HEK293 (cell line): ENCODE measurements around the gene PATE3.

ENCODE experiments used
- CTCF ChIA-PET: fragments of 350-600 bp; formaldehyde crosslinking; extraction: SDS; loops from one replicate; lab custom pipeline; 2021; ENCODE audit warnings: antibody characterized with exemption; lab: Yijun Ruan, JAX
- POLR2A ChIA-PET: fragments of 300-600 bp; formaldehyde crosslinking; extraction: SDS; loops from one replicate; lab custom pipeline; 2020; ENCODE audit warnings: antibody characterized with exemption, inconsistent platforms; lab: Yijun Ruan, JAX
- H3K27ac ChIP-seq: fragments of 200-500 bp; sonication (Bioruptor generic); 2 replicates; pipeline ENCODE4 v1.5.1; 2014; ENCODE audit warnings: low read depth, low read length, control low read depth, inconsistent platforms; ENCODE audit errors: extremely low read depth
- H3K36me3 ChIP-seq, 2 experiments: fragments of 200-500 bp in 1 of 2; sonication (Bioruptor generic) in 1 of 2; 1 replicate in 1 of 2; 2 replicates in 1 of 2; pipeline ENCODE4 v1.5.1; 2014 to 2017; ENCODE audit warnings: inconsistent platforms in 2 of 2, low read length in 2 of 2; ENCODE audit not compliant: control insufficient read depth in 2 of 2, insufficient read depth in 1 of 2
- H3K4me1 ChIP-seq: fragments of 200-500 bp; sonication (Bioruptor generic); 2 replicates; pipeline ENCODE4 v1.5.1; 2014; ENCODE audit warnings: mild to moderate bottlenecking, low read length, inconsistent platforms; ENCODE audit not compliant: control insufficient read depth, insufficient read depth
- H3K4me3 ChIP-seq: 2 replicates; pipeline ENCODE4 v1.5.1; 2011; ENCODE audit warnings: low read depth, mild to moderate bottlenecking, control low read depth, low read length, moderate library complexity
- H3K9me3 ChIP-seq: fragments of 200-500 bp; sonication (Bioruptor generic); 2 replicates; pipeline ENCODE4 v1.5.1; 2014; ENCODE audit warnings: low read depth, low read length, inconsistent platforms; ENCODE audit not compliant: control insufficient read depth, insufficient read depth
- BCL11A ChIP-seq: fragments of 450-650 bp; formaldehyde crosslinking; IDR thresholded peaks from 2 replicates; pipeline ENCODE4 v1.5.1; 2016; ENCODE audit warnings: low read depth, missing biosample characterization, missing genetic modification characterization
- CTCF ChIP-seq: fragments of 450-650 bp; formaldehyde crosslinking; IDR thresholded peaks from 2 replicates; pipeline ENCODE4 v1.5.1; 2016; ENCODE audit warnings: missing biosample characterization, missing genetic modification characterization
- SALL2 ChIP-seq: fragments of 450-650 bp; formaldehyde crosslinking; IDR thresholded peaks from 2 replicates; pipeline ENCODE4 v1.5.0; 2017; ENCODE audit warnings: missing biosample characterization, mild to moderate bottlenecking, missing genetic modification characterization, borderline replicate concordance
- WT1 ChIP-seq: fragments of 450-650 bp; formaldehyde crosslinking; IDR thresholded peaks from 2 replicates; pipeline ENCODE4 v1.5.1; 2016; ENCODE audit warnings: missing biosample characterization, missing genetic modification characterization
- ZFP41 ChIP-seq: fragments of 450-650 bp; formaldehyde crosslinking; IDR thresholded peaks from 2 replicates; pipeline ENCODE4 v1.5.1; 2016; ENCODE audit warnings: missing biosample characterization, missing genetic modification characterization, borderline replicate concordance
- ZNF138 ChIP-seq: fragments of 450-650 bp; formaldehyde crosslinking; IDR thresholded peaks from 2 replicates; pipeline ENCODE4 v1.5.1; 2016; ENCODE audit warnings: missing biosample characterization, missing genetic modification characterization, borderline replicate concordance
- ZNF211 ChIP-seq: fragments of 450-650 bp; formaldehyde crosslinking; IDR thresholded peaks from 2 replicates; pipeline ENCODE4 v1.5.1; 2016; ENCODE audit warnings: low read depth, missing biosample characterization, missing genetic modification characterization
- ZNF280D ChIP-seq: fragments of 450-650 bp; formaldehyde crosslinking; IDR thresholded peaks from 2 replicates; pipeline ENCODE4 v1.5.1; 2016; ENCODE audit warnings: missing biosample characterization, missing genetic modification characterization
- ZNF341 ChIP-seq: fragments of 450-650 bp; formaldehyde crosslinking; IDR thresholded peaks from 2 replicates; pipeline ENCODE4; 2016; ENCODE audit warnings: low read depth, missing biosample characterization, missing genetic modification characterization
- ZNF488 ChIP-seq: fragments of 450-650 bp; formaldehyde crosslinking; IDR thresholded peaks from 2 replicates; pipeline ENCODE4 v1.5.1; 2016; ENCODE audit warnings: missing biosample characterization, missing genetic modification characterization
- ZNF518A ChIP-seq: fragments of 450-650 bp; formaldehyde crosslinking; conservative IDR thresholded peaks from 2 replicates; pipeline ENCODE4 v1.5.1; 2016; ENCODE audit warnings: low read depth, missing biosample characterization, missing genetic modification characterization
- ZNF658 ChIP-seq: fragments of 450-650 bp; formaldehyde crosslinking; IDR thresholded peaks from 2 replicates; pipeline ENCODE4; 2016; ENCODE audit warnings: missing biosample characterization, missing genetic modification characterization
- ZSCAN30 ChIP-seq: fragments of 450-650 bp; IDR thresholded peaks from 2 replicates; pipeline ENCODE4 v1.5.1; 2018; ENCODE audit warnings: missing biosample characterization, mild to moderate bottlenecking, missing genetic modification characterization, moderate library complexity
- TF ChIP-seq, protein P1 (sequence below): fragments of 450-650 bp; formaldehyde crosslinking; IDR thresholded peaks from 2 replicates; pipeline ENCODE4 v1.5.1; 2016; ENCODE audit warnings: missing biosample characterization, missing genetic modification characterization
- TF ChIP-seq, protein P2 (sequence below): fragments of 450-650 bp; formaldehyde crosslinking; IDR thresholded peaks from 2 replicates; pipeline ENCODE4 v1.5.1; 2016; ENCODE audit warnings: missing biosample characterization, missing genetic modification characterization
- TF ChIP-seq, protein P3 (sequence below): fragments of 450-650 bp; IDR thresholded peaks from 2 replicates; pipeline ENCODE4 v1.5.1; 2018; ENCODE audit warnings: missing biosample characterization, missing genetic modification characterization

PATE3 gene

DNA sequence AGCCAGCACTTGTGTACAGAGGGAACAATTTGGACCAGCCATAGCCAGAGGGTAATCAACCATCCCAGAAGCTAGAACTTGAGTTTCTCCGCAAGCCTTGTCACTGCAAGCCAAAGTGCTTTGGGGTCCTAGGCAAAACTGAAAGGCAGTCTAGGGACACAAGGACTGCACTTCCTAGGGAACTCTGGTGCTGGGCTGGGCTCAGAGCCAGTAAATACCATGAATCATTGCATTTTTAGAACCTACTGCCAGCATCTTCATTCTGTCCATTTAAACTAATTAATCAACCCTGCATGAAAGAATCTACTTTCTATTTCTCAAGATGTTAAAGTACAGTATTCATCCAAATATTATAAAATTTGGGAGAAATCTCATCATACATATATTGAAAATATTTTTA is 20.0 kb downstream of the PATE3 start (continued):
- TF ChIP-seq ZNF341 (tag by site-specific recombination), result no peak
- TF ChIP-seq ZNF211 (tag by site-specific recombination), result no peak
- no peak for TF ChIP-seq ZNF488

DNA sequence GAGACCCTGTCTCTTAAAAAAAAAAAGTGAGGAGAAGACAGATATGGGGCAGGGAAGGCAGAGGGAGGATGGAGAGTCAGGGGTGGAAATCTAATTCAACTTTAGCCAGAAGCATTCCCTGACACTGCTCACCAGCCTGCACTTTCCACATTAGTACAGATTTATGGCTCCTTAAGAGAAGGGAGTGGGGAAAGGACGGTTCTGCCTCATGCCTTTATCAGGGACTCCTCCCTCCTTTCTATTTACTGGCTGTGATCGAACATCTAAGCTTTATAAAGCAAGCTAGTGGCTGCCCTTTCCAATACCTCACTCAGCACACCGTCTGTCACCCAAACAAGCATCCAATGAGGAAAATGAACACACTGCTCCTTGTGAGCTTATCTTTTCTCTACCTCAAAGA is 45.1 kb downstream of the PATE3 start, which contains the start of gene PATE4:
Gene PATE4, plus strand, starts transcription at position 301 of the 400 bp plus-strand sequence. Its CDS starts 44 bp downstream, at position 345.
- ChIA-PET CTCF (no interaction called here), POLR2A (interaction anchor here (0.7 kb wide), 1 partner anchor 15 kb away, joined by 3 read pairs; no protein-coding TSS in a partner anchor)
- no peaks in the 10 kb centered on the region for H3K4me1 ChIP-seq
- no peak for TF ChIP-seq BCL11A (tag by site-specific recombination)
- TF ChIP-seq, protein P1, sequence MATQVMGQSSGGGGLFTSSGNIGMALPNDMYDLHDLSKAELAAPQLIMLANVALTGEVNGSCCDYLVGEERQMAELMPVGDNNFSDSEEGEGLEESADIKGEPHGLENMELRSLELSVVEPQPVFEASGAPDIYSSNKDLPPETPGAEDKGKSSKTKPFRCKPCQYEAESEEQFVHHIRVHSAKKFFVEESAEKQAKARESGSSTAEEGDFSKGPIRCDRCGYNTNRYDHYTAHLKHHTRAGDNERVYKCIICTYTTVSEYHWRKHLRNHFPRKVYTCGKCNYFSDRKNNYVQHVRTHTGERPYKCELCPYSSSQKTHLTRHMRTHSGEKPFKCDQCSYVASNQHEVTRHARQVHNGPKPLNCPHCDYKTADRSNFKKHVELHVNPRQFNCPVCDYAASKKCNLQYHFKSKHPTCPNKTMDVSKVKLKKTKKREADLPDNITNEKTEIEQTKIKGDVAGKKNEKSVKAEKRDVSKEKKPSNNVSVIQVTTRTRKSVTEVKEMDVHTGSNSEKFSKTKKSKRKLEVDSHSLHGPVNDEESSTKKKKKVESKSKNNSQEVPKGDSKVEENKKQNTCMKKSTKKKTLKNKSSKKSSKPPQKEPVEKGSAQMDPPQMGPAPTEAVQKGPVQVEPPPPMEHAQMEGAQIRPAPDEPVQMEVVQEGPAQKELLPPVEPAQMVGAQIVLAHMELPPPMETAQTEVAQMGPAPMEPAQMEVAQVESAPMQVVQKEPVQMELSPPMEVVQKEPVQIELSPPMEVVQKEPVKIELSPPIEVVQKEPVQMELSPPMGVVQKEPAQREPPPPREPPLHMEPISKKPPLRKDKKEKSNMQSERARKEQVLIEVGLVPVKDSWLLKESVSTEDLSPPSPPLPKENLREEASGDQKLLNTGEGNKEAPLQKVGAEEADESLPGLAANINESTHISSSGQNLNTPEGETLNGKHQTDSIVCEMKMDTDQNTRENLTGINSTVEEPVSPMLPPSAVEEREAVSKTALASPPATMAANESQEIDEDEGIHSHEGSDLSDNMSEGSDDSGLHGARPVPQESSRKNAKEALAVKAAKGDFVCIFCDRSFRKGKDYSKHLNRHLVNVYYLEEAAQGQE (tag by site-specific recombination), result no peak
- no peak for TF ChIP-seq ZNF658 (tag by site-specific recombination)
- TF ChIP-seq, protein P2, sequence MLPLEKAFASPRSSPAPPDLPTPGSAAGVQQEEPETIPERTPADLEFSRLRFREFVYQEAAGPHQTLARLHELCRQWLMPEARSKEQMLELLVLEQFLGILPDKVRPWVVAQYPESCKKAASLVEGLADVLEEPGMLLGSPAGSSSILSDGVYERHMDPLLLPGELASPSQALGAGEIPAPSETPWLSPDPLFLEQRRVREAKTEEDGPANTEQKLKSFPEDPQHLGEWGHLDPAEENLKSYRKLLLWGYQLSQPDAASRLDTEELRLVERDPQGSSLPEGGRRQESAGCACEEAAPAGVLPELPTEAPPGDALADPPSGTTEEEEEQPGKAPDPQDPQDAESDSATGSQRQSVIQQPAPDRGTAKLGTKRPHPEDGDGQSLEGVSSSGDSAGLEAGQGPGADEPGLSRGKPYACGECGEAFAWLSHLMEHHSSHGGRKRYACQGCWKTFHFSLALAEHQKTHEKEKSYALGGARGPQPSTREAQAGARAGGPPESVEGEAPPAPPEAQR, result no peak
- TF ChIP-seq ZNF518A (tag by site-specific recombination), result no peak
- TF ChIP-seq CTCF (tag by site-specific recombination), result no peak
- TF ChIP-seq ZSCAN30 (tag by site-specific recombination), result no peak
- no peak for TF ChIP-seq ZFP41 (tag by site-specific recombination)
- TF ChIP-seq, protein P3, sequence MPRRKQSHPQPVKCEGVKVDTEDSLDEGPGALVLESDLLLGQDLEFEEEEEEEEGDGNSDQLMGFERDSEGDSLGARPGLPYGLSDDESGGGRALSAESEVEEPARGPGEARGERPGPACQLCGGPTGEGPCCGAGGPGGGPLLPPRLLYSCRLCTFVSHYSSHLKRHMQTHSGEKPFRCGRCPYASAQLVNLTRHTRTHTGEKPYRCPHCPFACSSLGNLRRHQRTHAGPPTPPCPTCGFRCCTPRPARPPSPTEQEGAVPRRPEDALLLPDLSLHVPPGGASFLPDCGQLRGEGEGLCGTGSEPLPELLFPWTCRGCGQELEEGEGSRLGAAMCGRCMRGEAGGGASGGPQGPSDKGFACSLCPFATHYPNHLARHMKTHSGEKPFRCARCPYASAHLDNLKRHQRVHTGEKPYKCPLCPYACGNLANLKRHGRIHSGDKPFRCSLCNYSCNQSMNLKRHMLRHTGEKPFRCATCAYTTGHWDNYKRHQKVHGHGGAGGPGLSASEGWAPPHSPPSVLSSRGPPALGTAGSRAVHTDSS, result no peak
- no peak for TF ChIP-seq SALL2 (tag by site-specific recombination)
- TF ChIP-seq ZNF138 (tag by site-specific recombination), result no peak
- TF ChIP-seq ZNF280D (tag by site-specific recombination), result no peak
- no peak for TF ChIP-seq WT1 (tag by site-specific recombination)

More for the DNA sequence above, 45.1 kb downstream of the PATE3 start, which contains the start of gene PATE4:
- Histone ChIP-seq H3K27ac (no peak within 1 kb of the TSS), H3K36me3 (no peaks in the 10 kb centered on the region), H3K9me3 (no peaks in the 10 kb centered on the region), H3K4me3 (no peak within 1 kb of the TSS)
